ENCODE results near the gene HTR2B. TPM values are rescaled to one million over a fixed set of nuclear protein-coding genes. Genes with fewer than 3 reads are reported as not detected.
"Not testable (repeated sequence)": the region's sequence is repeated elsewhere in the genome, so short reads cannot be mapped to it uniquely, and the experiment has no call there.

The HTR2B gene
- total RNA-seq, 1 experiment from 2014 or later, result not detected

- TF ChIP-seq ZNF425 (CRISPR knock-in tag; conservative IDR thresholded peaks at IDR 0.05) (no peak), AR (CRISPR knock-in tag; IDR thresholded peaks at IDR 0.05) (no peak), ERG (CRISPR knock-in tag; IDR thresholded peaks at IDR 0.05) (no peak), ATF1 (CRISPR knock-in tag; IDR thresholded peaks at IDR 0.05) (no peak)
These were observed 20.1 kb upstream of the HTR2B start (continued) for GRCh38 chr2:231144896-231145295.

GRCh38 chr2:231140808-231141207 is 16.0 kb upstream of the HTR2B start:
- H3K4me1 Mint-ChIP-seq; H3K36me3 Mint-ChIP-seq; ATAC-seq; H3K4me3 Mint-ChIP-seq; H3K27ac Mint-ChIP-seq; POLR2A ChIA-PET; CTCF ChIA-PET; DNase-seq (ENCODE audit: low spot score); H3K9me3 Mint-ChIP-seq; H3K27me3 Mint-ChIP-seq (ENCODE audit: low read depth): not testable (repeated sequence)

- ATAC-seq (no peak), DNase-seq (ENCODE audit: low spot score) (no peak)
- Mint-ChIP-seq H3K4me3 (no peak overlapping the region), H3K4me1 (peaks cover 2% of the 10 kb centered on the region), H3K27ac (no peak overlapping the region), H3K27me3 (ENCODE audit: low read depth) (no peaks in the 10 kb centered on the region), H3K9me3 (no peaks in the 10 kb centered on the region), H3K36me3 (peaks cover 4% of the 10 kb centered on the region; the same call in 1 of the 2 replicates)
- ChIA-PET CTCF (no interaction called here), POLR2A (no interaction called here)
- no peak for TF ChIP-seq CDX4 (CRISPR knock-in tag; IDR thresholded peaks at IDR 0.05; ENCODE audit: borderline replicate concordance)
These were observed 15.0 kb upstream of the HTR2B start for GRCh38 chr2:231139796-231140195.

GRCh38 chr2:231138699-231139098 is 13.9 kb upstream of the HTR2B start:
- CTCF ChIA-PET, result no interaction called here
- POLR2A ChIA-PET, result no interaction called here
- Mint-ChIP-seq H3K4me1 (peaks cover 11% of the 10 kb centered on the region), H3K27me3 (ENCODE audit: low read depth) (no peaks in the 10 kb centered on the region), H3K4me3 (no peak overlapping the region), H3K36me3 (peaks cover 4% of the 10 kb centered on the region; the same call in 1 of the 2 replicates), H3K9me3 (no peaks in the 10 kb centered on the region), H3K27ac (no peak overlapping the region)
- ATAC-seq (no peak), DNase-seq (ENCODE audit: low spot score) (no peak)
- no peak for TF ChIP-seq NFE2L1 (CRISPR knock-in tag; IDR thresholded peaks at IDR 0.05)
- TF ChIP-seq ZMAT4 (CRISPR knock-in tag; IDR thresholded peaks at IDR 0.05), result no peak
- no peak for TF ChIP-seq ZNF138 (CRISPR knock-in tag; conservative IDR thresholded peaks at IDR 0.05)
- TF ChIP-seq PREB (CRISPR knock-in tag; IDR thresholded peaks at IDR 0.05; ENCODE audit: borderline replicate concordance), result no peak
- TF ChIP-seq ZNF232 (CRISPR knock-in tag; IDR thresholded peaks at IDR 0.05), result no peak
- no peak for TF ChIP-seq ATF1 (CRISPR knock-in tag; IDR thresholded peaks at IDR 0.05)
- no peak for TF ChIP-seq FOXJ3 (CRISPR knock-in tag; IDR thresholded peaks at IDR 0.05; ENCODE audit: borderline replicate concordance)
- no peak for TF ChIP-seq HMGXB4 (CRISPR knock-in tag; IDR thresholded peaks at IDR 0.05)
- TF ChIP-seq FOXP1 (CRISPR knock-in tag; IDR thresholded peaks at IDR 0.05; ENCODE audit: borderline replicate concordance), result no peak
- no peak for TF ChIP-seq EMX1 (CRISPR knock-in tag; IDR thresholded peaks at IDR 0.05)
- TF ChIP-seq NR3C1 (CRISPR knock-in tag; conservative IDR thresholded peaks at IDR 0.05; ENCODE audit: low read depth), result no peak
